Activated CD4-positive, alpha-beta T cell treated with anti-CD3 and anti-CD28 coated beads, Interleukin-10, Interleukin-2, amounts not matched to agents 100 ng/mL and 50 ng/mL, durations not matched to agents 16 hours and 8 hours (primary cell): ENCODE measurements around the gene ANTXR1.
A peak's percentile ranks its signal among the peaks of the same experiment; 100 is the strongest.

Experiments
- DNase-seq: peaks from one replicate; pipeline ENCODE4 v3.0.0-alpha.2; 2020

ANTXR1 gene

GRCh38 chr2:69102041-69102593 lies 89.1 kb downstream of the ANTXR1 start:
- no peak for DNase-seq

GRCh38 chr2:69103419-69103818 lies 90.4 kb downstream of the ANTXR1 start:
- DNase-seq: no peak

GRCh38 chr2:69104261-69104660 lies 91.3 kb downstream of the ANTXR1 start:
- no peak for DNase-seq

- no peak for DNase-seq
Observed at GRCh38 chr2:69109255-69109654, 96.3 kb downstream of the ANTXR1 start.

- no peak for DNase-seq
Observed at GRCh38 chr2:69111076-69111475, 98.1 kb downstream of the ANTXR1 start.

GRCh38 chr2:69113627-69114026 lies 100.6 kb downstream of the ANTXR1 start:
- DNase-seq: no peak

- no peak for DNase-seq
Observed at GRCh38 chr2:69114534-69114933, 101.6 kb downstream of the ANTXR1 start.

GRCh38 chr2:69116438-69116837 lies 103.5 kb downstream of the ANTXR1 start:
- no peak for DNase-seq

- no peak for DNase-seq
Observed at GRCh38 chr2:69118609-69119008, 105.6 kb downstream of the ANTXR1 start.

GRCh38 chr2:69119104-69119894 lies 106.3 kb downstream of the ANTXR1 start:
- no peak for DNase-seq

- DNase-seq: peak; percentile 7
Observed at GRCh38 chr2:69122271-69122670, 109.3 kb downstream of the ANTXR1 start.

- DNase-seq: no peak
Observed at GRCh38 chr2:69123182-69123581, 110.2 kb downstream of the ANTXR1 start.

GRCh38 chr2:69124343-69124742 lies 111.4 kb downstream of the ANTXR1 start:
- DNase-seq: no peak

GRCh38 chr2:69125816-69126215 lies 112.8 kb downstream of the ANTXR1 start:
- DNase-seq: no peak

GRCh38 chr2:69126341-69126740 lies 113.4 kb downstream of the ANTXR1 start:
- DNase-seq: no peak

GRCh38 chr2:69131452-69131851 lies 118.5 kb downstream of the ANTXR1 start:
- no peak for DNase-seq

- no peak for DNase-seq
Observed at GRCh38 chr2:69131983-69132675, 119.2 kb downstream of the ANTXR1 start.

- DNase-seq: no peak
Observed at GRCh38 chr2:69132960-69133590, 120.1 kb downstream of the ANTXR1 start.

GRCh38 chr2:69133898-69134297 lies 120.9 kb downstream of the ANTXR1 start:
- no peak for DNase-seq

- DNase-seq: no peak
Observed at GRCh38 chr2:69134306-69134945, 121.4 kb downstream of the ANTXR1 start.

GRCh38 chr2:69138247-69138772 lies 125.3 kb downstream of the ANTXR1 start:
- DNase-seq: no peak

GRCh38 chr2:69138793-69139459 lies 125.9 kb downstream of the ANTXR1 start:
- no peak for DNase-seq
